ENCODE results near the gene SYNE2. TPM values are rescaled to one million over a fixed set of nuclear protein-coding genes. Genes with fewer than 3 reads are reported as not detected.
A peak's percentile ranks its signal among the peaks of the same experiment; 100 is the strongest.
"Not testable (repeated sequence)": the region's sequence is repeated elsewhere in the genome, so short reads cannot be mapped to it uniquely, and the experiment has no call there.

The SYNE2 gene
- 131 TPM for total RNA-seq

GRCh38 chr14:63852817-63853731, at the start of gene SYNE2:
Gene SYNE2, plus strand, starts transcription at chr14:63853004. Its CDS starts 56,145 bp downstream, at chr14:63909149.
- Histone ChIP-seq H3K4me1 (ENCODE audit: insufficient read depth, low read length) (peaks cover 19% of the 10 kb centered on the region), H3K4me3 (ENCODE audit: low read length) (peak within 1 kb of the TSS; percentile 57), H3K9me3 (ENCODE audit: low read depth, low read length) (no peaks in the 10 kb centered on the region), H3K27me3 (ENCODE audit: insufficient read depth, low read length) (peaks cover 36% of the 10 kb centered on the region)

GRCh38 chr14:63803221-63803791, 49.5 kb upstream of the SYNE2 start:
- not testable (repeated sequence) for H3K4me3 ChIP-seq (ENCODE audit: low read length); H3K9me3 ChIP-seq (ENCODE audit: low read depth, low read length); H3K4me1 ChIP-seq (ENCODE audit: insufficient read depth, low read length); H3K27me3 ChIP-seq (ENCODE audit: insufficient read depth, low read length)

GRCh38 chr14:63806064-63806463, 46.7 kb upstream of the SYNE2 start:
- not testable (repeated sequence) for H3K4me1 ChIP-seq (ENCODE audit: insufficient read depth, low read length); H3K4me3 ChIP-seq (ENCODE audit: low read length); H3K27me3 ChIP-seq (ENCODE audit: insufficient read depth, low read length); H3K9me3 ChIP-seq (ENCODE audit: low read depth, low read length)

GRCh38 chr14:63811692-63812091, 41.1 kb upstream of the SYNE2 start:
- not testable (repeated sequence) for H3K4me3 ChIP-seq (ENCODE audit: low read length); H3K4me1 ChIP-seq (ENCODE audit: insufficient read depth, low read length); H3K27me3 ChIP-seq (ENCODE audit: insufficient read depth, low read length); H3K9me3 ChIP-seq (ENCODE audit: low read depth, low read length)

GRCh38 chr14:63833728-63834127, 19.1 kb upstream of the SYNE2 start:
- Histone ChIP-seq H3K27me3 (ENCODE audit: insufficient read depth, low read length) (no peaks in the 10 kb centered on the region), H3K4me1 (ENCODE audit: insufficient read depth, low read length) (no peaks in the 10 kb centered on the region), H3K4me3 (ENCODE audit: low read length) (no peak overlapping the region), H3K9me3 (ENCODE audit: low read depth, low read length) (no peaks in the 10 kb centered on the region)

GRCh38 chr14:63840981-63841380, 11.8 kb upstream of the SYNE2 start:
- Histone ChIP-seq H3K4me1 (ENCODE audit: insufficient read depth, low read length) (no peaks in the 10 kb centered on the region), H3K9me3 (ENCODE audit: low read depth, low read length) (no peaks in the 10 kb centered on the region), H3K27me3 (ENCODE audit: insufficient read depth, low read length) (no peaks in the 10 kb centered on the region), H3K4me3 (ENCODE audit: low read length) (no peak overlapping the region)

- Histone ChIP-seq H3K9me3 (ENCODE audit: low read depth, low read length) (no peaks in the 10 kb centered on the region), H3K4me1 (ENCODE audit: insufficient read depth, low read length) (no peaks in the 10 kb centered on the region), H3K27me3 (ENCODE audit: insufficient read depth, low read length) (no peaks in the 10 kb centered on the region), H3K4me3 (ENCODE audit: low read length) (no peak overlapping the region)
Measured at GRCh38 chr14:63843796-63844195, 9.0 kb upstream of the SYNE2 start.

- Histone ChIP-seq H3K4me3 (ENCODE audit: low read length) (no peak overlapping the region), H3K27me3 (ENCODE audit: insufficient read depth, low read length) (peaks cover 14% of the 10 kb centered on the region), H3K4me1 (ENCODE audit: insufficient read depth, low read length) (peaks cover 8% of the 10 kb centered on the region), H3K9me3 (ENCODE audit: low read depth, low read length) (no peaks in the 10 kb centered on the region)
Measured at GRCh38 chr14:63848890-63849289, 3.9 kb upstream of the SYNE2 start.

GRCh38 chr14:63852271-63852816, 460 bp upstream of the SYNE2 start:
- Histone ChIP-seq H3K4me3 (ENCODE audit: low read length) (peak overlapping the region; percentile 57), H3K4me1 (ENCODE audit: insufficient read depth, low read length) (peaks cover 19% of the 10 kb centered on the region), H3K9me3 (ENCODE audit: low read depth, low read length) (no peaks in the 10 kb centered on the region), H3K27me3 (ENCODE audit: insufficient read depth, low read length) (peaks cover 36% of the 10 kb centered on the region)

- Histone ChIP-seq H3K4me3 (ENCODE audit: low read length) (peak overlapping the region; percentile 57), H3K9me3 (ENCODE audit: low read depth, low read length) (no peaks in the 10 kb centered on the region), H3K27me3 (ENCODE audit: insufficient read depth, low read length) (peaks cover 36% of the 10 kb centered on the region), H3K4me1 (ENCODE audit: insufficient read depth, low read length) (peaks cover 23% of the 10 kb centered on the region)
Measured at GRCh38 chr14:63853831-63854293, 1.1 kb downstream of the SYNE2 start.

- H3K4me3 ChIP-seq (ENCODE audit: low read length): peak overlapping the region; percentile 57
- H3K9me3 ChIP-seq (ENCODE audit: low read depth, low read length): no peaks in the 10 kb centered on the region
- H3K27me3 ChIP-seq (ENCODE audit: insufficient read depth, low read length): peaks cover 36% of the 10 kb centered on the region
- peaks cover 25% of the 10 kb centered on the region for H3K4me1 ChIP-seq (ENCODE audit: insufficient read depth, low read length)
Measured at GRCh38 chr14:63854330-63854729, 1.5 kb downstream of the SYNE2 start.

- Histone ChIP-seq H3K4me3 (ENCODE audit: low read length) (no peak overlapping the region), H3K27me3 (ENCODE audit: insufficient read depth, low read length) (peaks cover 36% of the 10 kb centered on the region), H3K9me3 (ENCODE audit: low read depth, low read length) (no peaks in the 10 kb centered on the region), H3K4me1 (ENCODE audit: insufficient read depth, low read length) (peaks cover 30% of the 10 kb centered on the region)
Measured at GRCh38 chr14:63855281-63855680, 2.5 kb downstream of the SYNE2 start.

- Histone ChIP-seq H3K27me3 (ENCODE audit: insufficient read depth, low read length) (peaks cover 24% of the 10 kb centered on the region), H3K9me3 (ENCODE audit: low read depth, low read length) (no peaks in the 10 kb centered on the region), H3K4me3 (ENCODE audit: low read length) (no peak overlapping the region), H3K4me1 (ENCODE audit: insufficient read depth, low read length) (peaks cover 34% of the 10 kb centered on the region)
Measured at GRCh38 chr14:63857466-63858030, 4.7 kb downstream of the SYNE2 start.

- Histone ChIP-seq H3K4me3 (ENCODE audit: low read length) (no peak overlapping the region), H3K9me3 (ENCODE audit: low read depth, low read length) (no peaks in the 10 kb centered on the region), H3K27me3 (ENCODE audit: insufficient read depth, low read length) (peaks cover 9% of the 10 kb centered on the region), H3K4me1 (ENCODE audit: insufficient read depth, low read length) (peaks cover 35% of the 10 kb centered on the region)
Measured at GRCh38 chr14:63860146-63860545, 7.3 kb downstream of the SYNE2 start.

GRCh38 chr14:63862163-63862562, 9.4 kb downstream of the SYNE2 start:
- Histone ChIP-seq H3K9me3 (ENCODE audit: low read depth, low read length) (no peaks in the 10 kb centered on the region), H3K27me3 (ENCODE audit: insufficient read depth, low read length) (peaks cover under 1% of the 10 kb centered on the region), H3K4me3 (ENCODE audit: low read length) (no peak overlapping the region), H3K4me1 (ENCODE audit: insufficient read depth, low read length) (peaks cover 39% of the 10 kb centered on the region)
